Natural killer cell (primary cell): ENCODE data around the gene MERTK. TPM values are rescaled to one million over a fixed set of nuclear protein-coding genes. Genes with fewer than 3 reads are reported as not detected.

Experiments used
- ATAC-seq, 3 donors: fragments of 150-1000 bp in 2 of 3; fragments of 200-7000 bp in 1 of 3; cut with Tn5 transposase; 1 replicate in 1 of 3; 2 replicates in 2 of 3; pipeline ENCODE4 v1.10.0; 2021; ENCODE audit warnings: mild to moderate bottlenecking in 2 of 3, moderate library complexity in 2 of 3
- DNase-seq, 2 donors: peaks; one replicate each; pipeline versions ENCODE4 v3.0.0 to v3.0.0-alpha.2; 2013 to 2021; ENCODE audit warnings: mixed read lengths in 1 of 2
- H3K27ac ChIP-seq: one replicate; pipeline ENCODE4 v1.5.1; 2013; ENCODE audit warnings: mild to moderate bottlenecking, low read length
- H3K27me3 ChIP-seq: one replicate; pipeline ENCODE4 v1.6.1; 2013; ENCODE audit warnings: low read length; ENCODE audit not compliant: control insufficient read depth, insufficient read depth
- H3K36me3 ChIP-seq: one replicate; pipeline ENCODE4 v1.6.1; 2013; ENCODE audit warnings: low read length; ENCODE audit not compliant: control insufficient read depth, insufficient read depth
- H3K4me1 ChIP-seq: one replicate; pipeline ENCODE4 v1.6.1; 2013; ENCODE audit warnings: low read length; ENCODE audit not compliant: control insufficient read depth, insufficient read depth
- H3K4me3 ChIP-seq: one replicate; pipeline ENCODE4 v1.5.1; 2013; ENCODE audit warnings: low read length
- H3K9me3 ChIP-seq: one replicate; pipeline ENCODE4 v1.6.1; 2013; ENCODE audit warnings: low read length; ENCODE audit not compliant: control insufficient read depth, insufficient read depth
- H3K27ac Mint-ChIP-seq, 2 donors: one replicate each; pipeline ENCODE4 v1.8.0; 2022; ENCODE audit warnings: mild to moderate bottlenecking in 2 of 2, mixed read lengths in 2 of 2, moderate library complexity in 1 of 2
- H3K27me3 Mint-ChIP-seq, 2 donors: one replicate each; pipeline ENCODE4 v1.8.0; 2022; ENCODE audit warnings: low read depth in 2 of 2, mixed read lengths in 2 of 2
- H3K36me3 Mint-ChIP-seq: one replicate; pipeline ENCODE4 v1.8.0; 2022; ENCODE audit warnings: mixed read lengths
- H3K4me1 Mint-ChIP-seq, 2 donors: one replicate each; pipeline ENCODE4 v1.8.0; 2022; ENCODE audit warnings: mixed read lengths in 2 of 2
- H3K4me3 Mint-ChIP-seq: one replicate; pipeline ENCODE4 v1.8.0; 2022; ENCODE audit warnings: mild to moderate bottlenecking, moderate library complexity, mixed read lengths
- H3K9me3 Mint-ChIP-seq, 2 donors: one replicate each; pipeline ENCODE4 v1.8.0; 2022; ENCODE audit warnings: mixed read lengths in 2 of 2
- CTCF ChIP-seq: fragments of 200-600 bp; IDR thresholded peaks from one replicate; pipeline ENCODE4 v1.8.0; 2022; ENCODE audit warnings: antibody characterized with exemption
- WGBS: methylation state at CpG from one replicate; pipeline ENCODE4 v1.1.7; 2013; ENCODE audit warnings: missing lambda C conversion rate; ENCODE audit not compliant: insufficient coverage; 5-methylcytosine and 5-hydroxymethylcytosine counted together
- intact Hi-C: fragments of 100-400 bp; cut with micrococcal nuclease; formaldehyde crosslinking; loops from one replicate; pipeline ENCODE4 v1.14.2; 2022
- total RNA-seq, 4 donors: library from RNA; stranded (reverse); fragments of 120-200 nt in 1 of 4; gene quantifications; one replicate each; pipeline versions ENCODE4 v1.2.3 to v1.2.4, GENCODE V29; 2013 to 2022

The MERTK gene
- total RNA-seq, 3 donors from 2014 or later (not counting 1 experiment from before 2014, with no cell fraction given) = 0.38 to 1.2 (median 0.45) TPM

DNA sequence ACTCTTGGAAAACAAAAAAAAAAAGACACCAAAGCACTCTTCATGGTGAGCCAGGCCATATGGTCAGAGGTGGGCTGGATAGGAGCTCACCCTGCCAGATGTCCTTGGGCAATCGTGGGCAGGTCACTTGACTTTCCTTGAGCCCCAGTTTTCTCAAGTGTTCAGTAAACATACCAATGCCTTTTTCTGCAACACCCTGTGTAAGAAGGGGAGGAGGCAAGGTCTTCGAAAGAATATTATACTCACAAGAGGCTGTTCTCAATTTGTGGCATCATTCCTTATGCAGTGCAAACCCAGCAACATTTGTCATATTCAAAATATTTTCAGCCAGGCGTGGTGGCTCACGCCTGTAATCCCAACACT is 133.8 kb downstream of the MERTK start:
- intact Hi-C loops = no loop called here
- Histone ChIP-seq H3K9me3 (no peaks in the 10 kb centered on the region), H3K36me3 (no peaks in the 10 kb centered on the region), H3K4me1 (peaks cover 3% of the 10 kb centered on the region), H3K27me3 (no peaks in the 10 kb centered on the region), H3K4me3 (no peak overlapping the region), H3K27ac (no peak overlapping the region)
- no peak overlapping the region for H3K4me3 Mint-ChIP-seq
- peaks cover 9 to 11% of the 10 kb centered on the region in 2 donors for H3K27me3 Mint-ChIP-seq
- DNase-seq = no peak
- no peaks in the 10 kb centered on the region for H3K36me3 Mint-ChIP-seq
- peaks cover 2 to 3% of the 10 kb centered on the region in 2 donors for H3K9me3 Mint-ChIP-seq
- no peak for TF ChIP-seq CTCF
- H3K27ac Mint-ChIP-seq = no peak overlapping the region
- ATAC-seq = no peak
- 78% methylated on average over 3 of the region's 4 CpGs for WGBS
- peaks cover 6% of the 10 kb centered on the region in 2 donors for H3K4me1 Mint-ChIP-seq

DNA sequence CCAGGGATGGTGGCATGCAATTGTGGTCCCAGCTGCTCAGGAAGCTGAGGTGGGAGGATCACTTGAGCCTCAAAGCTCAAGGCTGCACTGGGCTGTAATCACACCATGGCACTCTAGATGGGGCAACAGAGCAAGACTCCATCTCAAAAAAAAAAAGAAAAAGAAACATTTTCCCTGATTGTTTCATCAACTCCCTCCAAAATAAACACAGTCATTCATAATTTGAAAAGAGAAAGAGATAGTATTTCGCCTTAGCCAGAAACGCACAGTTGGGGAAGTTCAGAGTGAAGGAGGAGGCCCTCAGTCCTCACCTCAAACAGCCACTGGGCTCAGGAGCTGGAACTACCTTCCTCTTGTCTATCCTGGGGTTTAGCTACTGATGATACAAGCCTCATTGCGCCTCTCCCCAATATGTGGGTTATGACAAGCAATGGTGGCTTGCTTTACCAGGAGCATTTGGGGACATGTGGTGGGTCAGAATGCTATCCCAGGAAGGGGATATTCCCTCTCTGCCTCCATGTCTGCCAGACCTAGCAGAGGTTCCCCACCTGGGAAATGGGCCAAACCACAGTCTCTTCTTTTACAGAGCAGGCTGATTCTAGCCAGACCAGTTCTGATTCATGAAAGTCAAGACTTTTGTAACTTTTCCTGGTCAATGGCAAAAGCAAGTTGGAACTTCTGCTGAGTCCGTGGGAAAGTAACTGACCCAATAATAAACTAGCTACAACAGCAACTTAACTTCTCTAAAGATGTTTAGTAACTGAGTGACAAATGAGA is 134.5 kb downstream of the MERTK start:
- Mint-ChIP-seq H3K36me3 (no peaks in the 10 kb centered on the region), H3K4me3 (no peak overlapping the region), H3K27me3 (peaks cover 13 to 18% of the 10 kb centered on the region in 2 donors), H3K9me3 (peaks cover 2 to 3% of the 10 kb centered on the region in 2 donors), H3K27ac (no peak overlapping the region), H3K4me1 (peaks cover 6% of the 10 kb centered on the region in 2 donors)
- peaks cover 3% of the 10 kb centered on the region for H3K4me1 ChIP-seq
- DNase-seq (no peak), ATAC-seq (no peak)
- H3K27ac ChIP-seq = no peak overlapping the region
- H3K27me3 ChIP-seq = no peaks in the 10 kb centered on the region
- intact Hi-C loops = no loop called here
- TF ChIP-seq CTCF = no peak
- H3K4me3 ChIP-seq = no peak overlapping the region
- 88% methylated on average over 1 of the region's 4 CpGs for WGBS
- H3K36me3 ChIP-seq = no peaks in the 10 kb centered on the region
- no peaks in the 10 kb centered on the region for H3K9me3 ChIP-seq

- H3K27ac ChIP-seq = no peak overlapping the region
- no peak overlapping the region for H3K4me3 ChIP-seq
- intact Hi-C loops = no loop called here
- H3K9me3 ChIP-seq = no peaks in the 10 kb centered on the region
- DNase-seq (no peak), ATAC-seq (no peak)
- 91% methylated on average over 1 of the region's 1 CpG for WGBS
- Mint-ChIP-seq H3K27ac (no peak overlapping the region), H3K27me3 (peaks cover 13 to 18% of the 10 kb centered on the region in 2 donors), H3K4me3 (no peak overlapping the region), H3K36me3 (no peaks in the 10 kb centered on the region), H3K9me3 (peaks cover 2 to 3% of the 10 kb centered on the region in 2 donors), H3K4me1 (peaks cover 6% of the 10 kb centered on the region in 2 donors)
- H3K27me3 ChIP-seq = no peaks in the 10 kb centered on the region
- no peak for TF ChIP-seq CTCF
- H3K36me3 ChIP-seq = no peaks in the 10 kb centered on the region
- H3K4me1 ChIP-seq = peaks cover 3% of the 10 kb centered on the region
These were observed 135.2 kb downstream of the MERTK start for GRCh38 chr2:112033600-112033999.

DNA sequence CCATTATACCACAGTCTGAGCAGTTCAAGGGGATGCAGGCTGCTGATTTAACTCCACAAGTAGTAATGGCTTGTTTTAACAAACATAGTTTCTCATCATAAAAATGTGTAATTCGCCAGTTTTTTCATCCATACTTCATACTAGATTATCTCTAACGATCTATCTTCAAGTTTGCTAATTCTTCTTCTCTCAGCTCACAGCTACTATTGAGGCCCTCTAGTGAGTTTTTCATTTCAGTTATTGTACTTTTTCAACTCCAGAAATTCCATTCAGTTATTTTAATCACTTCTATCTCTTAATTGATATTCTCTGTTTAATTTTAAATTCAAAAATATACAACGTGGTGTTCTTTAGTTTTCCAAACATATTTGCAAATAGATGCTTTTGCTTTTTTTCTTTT is 136.5 kb downstream of the MERTK start:
- H3K27me3 ChIP-seq = no peaks in the 10 kb centered on the region
- no peaks in the 10 kb centered on the region for H3K36me3 ChIP-seq
- Mint-ChIP-seq H3K4me3 (no peak overlapping the region), H3K9me3 (peaks cover 2 to 3% of the 10 kb centered on the region in 2 donors), H3K27ac (no peak overlapping the region), H3K36me3 (no peaks in the 10 kb centered on the region), H3K27me3 (peaks cover 13 to 18% of the 10 kb centered on the region in 2 donors), H3K4me1 (peaks cover 6% of the 10 kb centered on the region in 2 donors)
- intact Hi-C loops = no loop called here
- no peak for TF ChIP-seq CTCF
- WGBS = 50% methylated on average over 2 of the region's 3 CpGs
- no peak overlapping the region for H3K4me3 ChIP-seq
- peaks cover 3% of the 10 kb centered on the region for H3K4me1 ChIP-seq
- H3K27ac ChIP-seq = no peak overlapping the region
- H3K9me3 ChIP-seq = no peaks in the 10 kb centered on the region
- ATAC-seq (no peak), DNase-seq (no peak)
